Measurements from ENCODE around the gene SYNE2.
"Not testable (repeated sequence)": the region's sequence is repeated elsewhere in the genome, so short reads cannot be mapped to it uniquely, and the experiment has no call there.

Gene SYNE2

GRCh38 chr14:64115401-64115800, 262.6 kb downstream of the SYNE2 start:
- in situ Hi-C loops (cut with MboI; ENCODE audit: low pct_unique_long_range_greater_than_20kb, low sequenced_read_pairs, unreplicated experiment): no loop called here
- no peak for DNase-seq (ENCODE audit: low spot score)
- TF ChIP-seq, protein P1, sequence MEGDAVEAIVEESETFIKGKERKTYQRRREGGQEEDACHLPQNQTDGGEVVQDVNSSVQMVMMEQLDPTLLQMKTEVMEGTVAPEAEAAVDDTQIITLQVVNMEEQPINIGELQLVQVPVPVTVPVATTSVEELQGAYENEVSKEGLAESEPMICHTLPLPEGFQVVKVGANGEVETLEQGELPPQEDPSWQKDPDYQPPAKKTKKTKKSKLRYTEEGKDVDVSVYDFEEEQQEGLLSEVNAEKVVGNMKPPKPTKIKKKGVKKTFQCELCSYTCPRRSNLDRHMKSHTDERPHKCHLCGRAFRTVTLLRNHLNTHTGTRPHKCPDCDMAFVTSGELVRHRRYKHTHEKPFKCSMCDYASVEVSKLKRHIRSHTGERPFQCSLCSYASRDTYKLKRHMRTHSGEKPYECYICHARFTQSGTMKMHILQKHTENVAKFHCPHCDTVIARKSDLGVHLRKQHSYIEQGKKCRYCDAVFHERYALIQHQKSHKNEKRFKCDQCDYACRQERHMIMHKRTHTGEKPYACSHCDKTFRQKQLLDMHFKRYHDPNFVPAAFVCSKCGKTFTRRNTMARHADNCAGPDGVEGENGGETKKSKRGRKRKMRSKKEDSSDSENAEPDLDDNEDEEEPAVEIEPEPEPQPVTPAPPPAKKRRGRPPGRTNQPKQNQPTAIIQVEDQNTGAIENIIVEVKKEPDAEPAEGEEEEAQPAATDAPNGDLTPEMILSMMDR (IDR thresholded peaks at IDR 0.05; ENCODE audit: extremely low read depth, insufficient read depth, missing control alignments): no peak

- in situ Hi-C loops (cut with MboI; ENCODE audit: low pct_unique_long_range_greater_than_20kb, low sequenced_read_pairs, unreplicated experiment): no loop called here
- DNase-seq (ENCODE audit: low spot score): no peak
- TF ChIP-seq, protein P1 (IDR thresholded peaks at IDR 0.05; ENCODE audit: extremely low read depth, insufficient read depth, missing control alignments): no peak
Measured at GRCh38 chr14:64117671-64118402, 265.0 kb downstream of the SYNE2 start.

- in situ Hi-C loops (cut with MboI; ENCODE audit: low pct_unique_long_range_greater_than_20kb, low sequenced_read_pairs, unreplicated experiment); DNase-seq (ENCODE audit: low spot score): not testable (repeated sequence)
Measured at GRCh38 chr14:64118403-64118742, 265.6 kb downstream of the SYNE2 start.

DNA sequence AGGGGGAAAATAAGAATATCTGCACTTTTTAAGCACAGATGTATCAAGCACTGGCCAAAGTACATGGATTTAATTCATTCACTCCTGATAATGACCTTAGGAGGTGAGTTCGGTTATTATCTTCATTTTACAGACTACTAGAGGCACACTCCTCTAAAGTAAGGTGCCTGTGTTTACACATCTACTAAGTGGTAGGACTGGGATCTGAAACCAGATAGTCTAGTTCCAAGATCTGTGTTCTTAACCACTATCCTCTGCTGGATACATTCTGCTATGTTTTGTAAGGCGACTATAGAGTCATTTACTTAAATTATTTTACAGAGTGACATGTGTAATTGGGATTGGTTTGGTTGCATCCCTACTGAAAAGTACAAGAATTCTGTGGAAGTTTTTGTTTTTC, 266.1 kb downstream of the SYNE2 start:
- no peak for DNase-seq (ENCODE audit: low spot score)
- TF ChIP-seq, protein P1 (IDR thresholded peaks at IDR 0.05; ENCODE audit: extremely low read depth, insufficient read depth, missing control alignments): no peak
- in situ Hi-C loops (cut with MboI; ENCODE audit: low pct_unique_long_range_greater_than_20kb, low sequenced_read_pairs, unreplicated experiment): no loop called here

DNA sequence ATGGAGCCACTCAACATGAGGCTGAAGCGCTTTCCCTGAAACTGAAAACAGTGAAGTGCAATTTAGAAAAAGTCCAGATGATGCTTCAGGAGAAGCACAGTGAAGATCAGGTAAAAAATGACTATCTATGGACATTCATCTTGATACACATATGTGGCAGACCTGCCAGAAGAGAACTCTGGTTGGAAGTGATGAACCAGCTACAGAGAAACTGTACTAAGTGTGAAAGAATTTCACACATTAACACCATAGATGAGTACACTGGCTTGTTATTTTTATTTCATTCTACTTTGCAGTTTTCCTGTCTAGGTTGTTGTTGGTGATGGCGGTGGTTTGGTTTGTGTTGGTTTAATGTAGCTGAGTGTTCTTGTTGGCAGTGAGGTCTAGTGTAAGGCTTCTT, 266.7 kb downstream of the SYNE2 start:
- no peak for DNase-seq (ENCODE audit: low spot score)
- in situ Hi-C loops (cut with MboI; ENCODE audit: low pct_unique_long_range_greater_than_20kb, low sequenced_read_pairs, unreplicated experiment): no loop called here
- TF ChIP-seq, protein P1 (IDR thresholded peaks at IDR 0.05; ENCODE audit: extremely low read depth, insufficient read depth, missing control alignments): no peak

DNA sequence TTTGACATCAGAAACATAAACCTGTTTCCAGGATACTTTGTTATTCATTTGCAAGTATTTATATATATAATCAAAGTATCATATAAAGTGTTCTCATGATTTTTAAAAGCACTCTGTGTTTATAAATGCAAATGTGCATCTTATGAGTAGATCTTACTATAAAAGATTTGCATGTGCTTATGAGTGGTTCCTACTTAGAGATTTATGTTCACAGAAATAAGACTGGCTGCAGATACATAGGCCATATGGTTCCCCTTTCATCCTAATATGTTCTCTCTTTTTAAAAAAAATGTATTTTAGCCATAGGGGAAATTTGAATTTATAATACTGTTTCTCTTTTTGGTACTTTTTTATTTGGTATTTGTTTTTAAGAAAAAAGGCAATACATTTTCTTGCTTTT, 267.2 kb downstream of the SYNE2 start:
- TF ChIP-seq, protein P1 (IDR thresholded peaks at IDR 0.05; ENCODE audit: extremely low read depth, insufficient read depth, missing control alignments): no peak
- no peak for DNase-seq (ENCODE audit: low spot score)
- in situ Hi-C loops (cut with MboI; ENCODE audit: low pct_unique_long_range_greater_than_20kb, low sequenced_read_pairs, unreplicated experiment): no loop called here

GRCh38 chr14:64123241-64123822, 270.5 kb downstream of the SYNE2 start:
- TF ChIP-seq, protein P1 (IDR thresholded peaks at IDR 0.05; ENCODE audit: extremely low read depth, insufficient read depth, missing control alignments): no peak
- in situ Hi-C loops (cut with MboI; ENCODE audit: low pct_unique_long_range_greater_than_20kb, low sequenced_read_pairs, unreplicated experiment): no loop called here

More at GRCh38 chr14:64123241-64123822, 270.5 kb downstream of the SYNE2 start:
- no peak for DNase-seq (ENCODE audit: low spot score)

Measured in GM13977 (cell line).